HG02678 (cell line): ENCODE measurements around the gene OR13A1.
"Not testable (repeated sequence)": the region's sequence is repeated elsewhere in the genome, so short reads cannot be mapped to it uniquely, and the experiment has no call there.

Source experiments
- ATAC-seq: cut with Tn5 transposase; IDR thresholded peaks from one replicate; pipeline ENCODE4 v1.9.1; 2021; ENCODE audit warnings: mild to moderate bottlenecking, moderate library complexity; ENCODE audit not compliant: unreplicated experiment

Gene OR13A1

GRCh38 chr10:45286980-45287379 lies 28.4 kb downstream of the OR13A1 start:
- no peak for ATAC-seq

- no peak for ATAC-seq
Observed at GRCh38 chr10:45282061-45282460, 33.3 kb downstream of the OR13A1 start.

- no peak for ATAC-seq
Observed at GRCh38 chr10:45280113-45280760, 35.2 kb downstream of the OR13A1 start.

GRCh38 chr10:45279682-45280081 lies 35.7 kb downstream of the OR13A1 start:
- ATAC-seq, result no peak

- no peak for ATAC-seq
Observed at GRCh38 chr10:45278860-45279498, 36.4 kb downstream of the OR13A1 start.

GRCh38 chr10:45276146-45276545 lies 39.3 kb downstream of the OR13A1 start:
- ATAC-seq, result not testable (repeated sequence)

- no peak for ATAC-seq
Observed at GRCh38 chr10:45274364-45274763, 41.0 kb downstream of the OR13A1 start.

GRCh38 chr10:45267777-45268176 lies 47.6 kb downstream of the OR13A1 start:
- not testable (repeated sequence) for ATAC-seq

GRCh38 chr10:45265996-45266395 lies 49.4 kb downstream of the OR13A1 start:
- ATAC-seq, result no peak

GRCh38 chr10:45261946-45262345 lies 53.5 kb downstream of the OR13A1 start:
- no peak for ATAC-seq

GRCh38 chr10:45261243-45261775 lies 54.1 kb downstream of the OR13A1 start:
- no peak for ATAC-seq

GRCh38 chr10:45260635-45261034 lies 54.8 kb downstream of the OR13A1 start:
- ATAC-seq, result not testable (repeated sequence)

- ATAC-seq, result not testable (repeated sequence)
Observed at GRCh38 chr10:45259786-45260495, 55.5 kb downstream of the OR13A1 start.

GRCh38 chr10:45257600-45257999 lies 57.8 kb downstream of the OR13A1 start:
- no peak for ATAC-seq

- no peak for ATAC-seq
Observed at GRCh38 chr10:45256246-45256645, 59.2 kb downstream of the OR13A1 start.

GRCh38 chr10:45255706-45256105 lies 59.7 kb downstream of the OR13A1 start:
- no peak for ATAC-seq

- ATAC-seq, result no peak
Observed at GRCh38 chr10:45254892-45255291, 60.5 kb downstream of the OR13A1 start.

GRCh38 chr10:45253183-45253914 lies 62.1 kb downstream of the OR13A1 start:
- ATAC-seq, result peak; percentile 74
